Activated naive CD4-positive, alpha-beta T cell treated with anti-CD3 and anti-CD28 coated beads for 36 hours (primary cell): Measurements from ENCODE around the gene CAMSAP2. TPM values are rescaled to one million over a fixed set of nuclear protein-coding genes. Genes with fewer than 3 reads are reported as not detected.

Source experiments
- CTCF ChIA-PET: fragments of 350-600 bp; sonication (Branson Sonifier 250); formaldehyde crosslinking; loops from one replicate; lab custom pipeline; 2021; ENCODE audit warnings: antibody characterized with exemption; lab: Charles Lee
- DNase-seq: peaks from one replicate; pipeline ENCODE4 v3.0.0-alpha.2; 2020
- H3K27ac Mint-ChIP-seq: one replicate; pipeline ENCODE4 v1.8.0; 2021; ENCODE audit warnings: mild to moderate bottlenecking, mixed read lengths
- H3K27me3 Mint-ChIP-seq: one replicate; pipeline ENCODE4 v1.8.0; 2021; ENCODE audit warnings: low read depth, mixed read lengths
- H3K36me3 Mint-ChIP-seq: one replicate; pipeline ENCODE4 v1.8.0; 2021; ENCODE audit warnings: low read depth, mixed read lengths
- H3K4me1 Mint-ChIP-seq: one replicate; pipeline ENCODE4 v1.8.0; 2021; ENCODE audit warnings: low read depth, mixed read lengths
- H3K4me3 Mint-ChIP-seq: one replicate; pipeline ENCODE4 v1.8.0; 2021; ENCODE audit warnings: mild to moderate bottlenecking, moderate library complexity, mixed read lengths
- H3K9me3 Mint-ChIP-seq: one replicate; pipeline ENCODE4 v1.8.0; 2021; ENCODE audit warnings: mixed read lengths
- intact Hi-C: fragments of 100-400 bp; cut with micrococcal nuclease; formaldehyde crosslinking; loops from one replicate; pipeline ENCODE4 v1.15.1; 2023
- total RNA-seq, 2 experiments: library from RNA; stranded (reverse); gene quantifications; one replicate each; pipeline ENCODE4 v1.2.3, GENCODE V29; 2021

The CAMSAP2 gene
- total RNA-seq, 2 experiments from 2014 or later: 3.9 to 6.5 TPM

- H3K36me3 Mint-ChIP-seq: no peaks in the 10 kb centered on the region
- intact Hi-C loops: loop anchor here (5.0 kb wide), 1 partner anchor 282 kb away; no protein-coding TSS in a partner anchor
- no peak overlapping the region for H3K27ac Mint-ChIP-seq
- DNase-seq: no peak
- H3K27me3 Mint-ChIP-seq: peaks cover 2% of the 10 kb centered on the region
- CTCF ChIA-PET: interaction anchor here (0.6 kb wide), 1 partner anchor 65 kb away, joined by 3 read pairs; no protein-coding TSS in a partner anchor
- peaks cover 12% of the 10 kb centered on the region for H3K4me1 Mint-ChIP-seq
- H3K9me3 Mint-ChIP-seq: no peaks in the 10 kb centered on the region
- no peak overlapping the region for H3K4me3 Mint-ChIP-seq
These were observed 170.4 kb downstream of the CAMSAP2 start for GRCh38 chr1:200909071-200909470.

GRCh38 chr1:200909757-200910239 lies 171.1 kb downstream of the CAMSAP2 start:
- peaks cover 2% of the 10 kb centered on the region for H3K27me3 Mint-ChIP-seq
- H3K4me1 Mint-ChIP-seq: peaks cover 12% of the 10 kb centered on the region
- H3K27ac Mint-ChIP-seq: no peak overlapping the region
- H3K4me3 Mint-ChIP-seq: no peak overlapping the region
- no peak for DNase-seq
- intact Hi-C loops: loop anchor here (5.0 kb wide), 1 partner anchor 282 kb away; no protein-coding TSS in a partner anchor
- CTCF ChIA-PET: no interaction called here
- no peaks in the 10 kb centered on the region for H3K36me3 Mint-ChIP-seq
- no peaks in the 10 kb centered on the region for H3K9me3 Mint-ChIP-seq

Other genes starting within 250 kb of the CAMSAP2 start
- gene KIF14, start 118.1 kb upstream of the CAMSAP2 start, total RNA-seq: 10 to 100 TPM; 16.4 to 16.9 TPM
- gene DDX59, start 69.0 kb upstream of the CAMSAP2 start, total RNA-seq: 10 to 100 TPM; 20.9 to 22.7 TPM
- gene GPR25, start 134.1 kb downstream of the CAMSAP2 start, total RNA-seq: not detected
- gene INAVA, start 156.0 kb downstream of the CAMSAP2 start, total RNA-seq: not detected